Adrenal gland (tissue), 12 donors: ENCODE results near the gene SH3YL1. TPM values are rescaled to one million over a fixed set of nuclear protein-coding genes. Genes with fewer than 3 reads are reported as not detected.

Experiments
- DNase-seq, 7 donors: peaks; one replicate each; pipeline ENCODE4 v3.0.0-alpha.2; 2019 to 2020
- H3K27ac ChIP-seq, 5 donors: fragments of 200-600 bp; sonication (generic) in 4 of 5; 1 replicate in 3 of 5; 2 replicates in 2 of 5; pipeline versions ENCODE4 v1.5.1 to v1.8.0; 2016 to 2020; ENCODE audit warnings: mild to moderate bottlenecking in 1 of 5
- H3K27me3 ChIP-seq: fragments of 200-600 bp; 2 replicates; pipeline ENCODE4 v1.8.0; 2021
- H3K36me3 ChIP-seq, 2 donors: fragments of 200-600 bp; replicated peaks in 1 of 2; 1 replicate in 1 of 2; 2 replicates in 1 of 2; pipeline versions ENCODE4 v1.5.1 to v1.8.0; 2018 to 2022
- H3K4me1 ChIP-seq, 2 donors: fragments of 200-600 bp; replicated peaks in 1 of 2; 1 replicate in 1 of 2; 2 replicates in 1 of 2; pipeline versions ENCODE4 v1.5.1 to v1.8.0; 2018 to 2021
- H3K4me3 ChIP-seq, 4 donors: fragments of 200-600 bp; sonication (generic) in 3 of 4; one replicate each; pipeline ENCODE4 v1.5.1; 2016 to 2018
- H3K9me3 ChIP-seq, 3 donors: fragments of 200-600 bp; sonication (generic) in 1 of 3; replicated peaks in 1 of 3; 1 replicate in 2 of 3; 2 replicates in 1 of 3; pipeline versions ENCODE4 v1.5.1 to v1.8.0; 2016 to 2021
- POLR2A ChIP-seq, 2 donors: fragments of 450-650 bp; IDR thresholded peaks; one replicate each; pipeline ENCODE4 v1.6.1; 2017; ENCODE audit warnings: antibody characterized with exemption in 2 of 2, mild to moderate bottlenecking in 2 of 2, moderate library complexity in 1 of 2
- WGBS, 4 donors: extraction: QIAGEN DNeasy Blood & Tissue Kit in 2 of 4; methylation state at CpG; one replicate each; pipeline versions ENCODE4 v1.1.5 to v1.1.7; 2013 to 2017; 5-methylcytosine and 5-hydroxymethylcytosine counted together
- intact Hi-C, 2 donors: fragments of 100-400 bp; cut with DNase I; formaldehyde crosslinking; loops; one replicate each; pipeline versions ENCODE4 v1.14.1 to v1.15.0; 2022 to 2023
- polyA plus RNA-seq, 3 donors: library from polyadenylated mRNA; stranded (reverse); fragments of 200-250 nt in 2 of 3; fragments of 350-450 nt in 1 of 3; fragmentation: Illumina TruSeq in 1 of 3; extraction: RNeasy Lipid Tissue Mini Kit (QIAGEN cat#74804) in 1 of 3; gene quantifications; one replicate each; pipeline ENCODE4 v1.2.3, GENCODE V29; 2013 to 2014
- total RNA-seq, 9 donors: library from RNA; depleted of rRNA in 4 of 9; stranded (reverse); fragments of >200 nt in 4 of 9; fragments of 120-200 nt in 1 of 9; fragmentation: NEBNext Ultra II Directional in 1 of 9; extraction: Animal tissue kit (Norgen Biotek cat#: 25700) in 1 of 9; gene quantifications; one replicate each; pipeline versions ENCODE4 v1.1.0 to v1.2.4, GENCODE V29; 2013 to 2023
- TF ChIP-seq, protein P1 (sequence below), 6 experiments: fragments of 450-650 bp in 4 of 6; fragments of 200-600 bp in 2 of 6; sonication (generic) in 1 of 6; IDR thresholded peaks; 1 replicate in 5 of 6; 2 replicates in 1 of 6; pipeline versions ENCODE4 v1.5.1 to v1.8.0; 2016 to 2021; ENCODE audit warnings: antibody characterized with exemption in 6 of 6, mild to moderate bottlenecking in 2 of 6, moderate library complexity in 1 of 6
- donor health status: healthy with polysubstance abuse.
- donor health status: Bipolar disorder and iron deficiency.
- donor health status: DM: yes; HTN: yes; CAD: no.
- donor health status: DM: no; HTN: no; CAD: no.
- donor health status: DM: no; HTN: no; CAD: no.
- donor health status: DM: yes; HTN: yes; CAD: no.

Gene SH3YL1
- total and polyA plus RNA-seq, 12 donors: 43.6 to 108 (median 92.6) TPM

DNA sequence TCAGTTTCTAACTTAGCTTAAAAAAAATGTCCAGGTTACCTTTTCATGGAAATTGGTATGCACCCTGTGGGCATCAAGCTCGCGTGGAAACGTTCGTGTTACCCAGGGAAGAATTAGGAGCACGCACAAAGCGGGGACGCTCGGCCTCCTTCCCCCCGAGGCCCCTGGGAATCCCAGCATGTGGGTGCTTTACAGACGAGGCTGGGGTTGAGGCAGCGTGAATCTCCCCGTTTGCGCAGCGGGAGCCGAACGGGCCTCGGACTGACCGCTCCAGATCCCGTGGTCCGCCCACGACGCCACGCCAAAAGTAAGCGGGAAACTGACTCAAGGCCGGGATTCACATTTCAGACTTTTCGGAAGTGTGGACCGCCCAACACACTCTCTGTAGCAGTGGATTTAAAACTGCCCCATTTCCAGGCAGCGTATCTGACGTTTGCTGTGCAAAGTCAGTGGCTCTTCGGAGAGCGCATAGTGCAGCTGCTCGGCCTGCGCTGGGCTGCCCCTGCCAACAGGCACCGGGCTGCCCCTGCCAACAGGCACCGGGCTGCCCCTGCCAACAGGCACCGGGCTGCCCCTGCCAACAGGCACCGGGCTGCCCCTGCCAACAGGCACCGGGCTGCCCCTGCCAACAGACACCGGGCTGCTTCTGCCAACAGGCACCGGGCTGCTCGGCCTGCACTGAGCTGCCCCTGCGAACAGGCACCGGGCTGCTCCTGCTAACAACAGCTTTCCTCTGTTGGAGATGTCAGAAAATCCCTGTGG is 49.7 kb downstream of the SH3YL1 start:
- peak in 4 of 7 donors; percentile 15 to 70 (median 46) for DNase-seq
- no peak overlapping the region for H3K27ac ChIP-seq
- WGBS, 4 donors: 78 to 91% (median 85%) methylated on average over 32 to 43 of the region's 43 CpGs
- H3K9me3 ChIP-seq: peaks cover 0 to 6% (median 0%) of the 10 kb centered on the region in 3 donors
- intact Hi-C loops: no loop called here
- no peaks in the 10 kb centered on the region for H3K4me1 ChIP-seq
- H3K27me3 ChIP-seq: no peaks in the 10 kb centered on the region
- peaks cover 0 to 19% of the 10 kb centered on the region in 2 donors for H3K36me3 ChIP-seq
- TF ChIP-seq POLR2A (IDR thresholded peaks at IDR 0.05): no peak
- TF ChIP-seq, protein P1, sequence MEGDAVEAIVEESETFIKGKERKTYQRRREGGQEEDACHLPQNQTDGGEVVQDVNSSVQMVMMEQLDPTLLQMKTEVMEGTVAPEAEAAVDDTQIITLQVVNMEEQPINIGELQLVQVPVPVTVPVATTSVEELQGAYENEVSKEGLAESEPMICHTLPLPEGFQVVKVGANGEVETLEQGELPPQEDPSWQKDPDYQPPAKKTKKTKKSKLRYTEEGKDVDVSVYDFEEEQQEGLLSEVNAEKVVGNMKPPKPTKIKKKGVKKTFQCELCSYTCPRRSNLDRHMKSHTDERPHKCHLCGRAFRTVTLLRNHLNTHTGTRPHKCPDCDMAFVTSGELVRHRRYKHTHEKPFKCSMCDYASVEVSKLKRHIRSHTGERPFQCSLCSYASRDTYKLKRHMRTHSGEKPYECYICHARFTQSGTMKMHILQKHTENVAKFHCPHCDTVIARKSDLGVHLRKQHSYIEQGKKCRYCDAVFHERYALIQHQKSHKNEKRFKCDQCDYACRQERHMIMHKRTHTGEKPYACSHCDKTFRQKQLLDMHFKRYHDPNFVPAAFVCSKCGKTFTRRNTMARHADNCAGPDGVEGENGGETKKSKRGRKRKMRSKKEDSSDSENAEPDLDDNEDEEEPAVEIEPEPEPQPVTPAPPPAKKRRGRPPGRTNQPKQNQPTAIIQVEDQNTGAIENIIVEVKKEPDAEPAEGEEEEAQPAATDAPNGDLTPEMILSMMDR (IDR thresholded peaks at IDR 0.05): no peak
- no peak overlapping the region for H3K4me3 ChIP-seq

DNA sequence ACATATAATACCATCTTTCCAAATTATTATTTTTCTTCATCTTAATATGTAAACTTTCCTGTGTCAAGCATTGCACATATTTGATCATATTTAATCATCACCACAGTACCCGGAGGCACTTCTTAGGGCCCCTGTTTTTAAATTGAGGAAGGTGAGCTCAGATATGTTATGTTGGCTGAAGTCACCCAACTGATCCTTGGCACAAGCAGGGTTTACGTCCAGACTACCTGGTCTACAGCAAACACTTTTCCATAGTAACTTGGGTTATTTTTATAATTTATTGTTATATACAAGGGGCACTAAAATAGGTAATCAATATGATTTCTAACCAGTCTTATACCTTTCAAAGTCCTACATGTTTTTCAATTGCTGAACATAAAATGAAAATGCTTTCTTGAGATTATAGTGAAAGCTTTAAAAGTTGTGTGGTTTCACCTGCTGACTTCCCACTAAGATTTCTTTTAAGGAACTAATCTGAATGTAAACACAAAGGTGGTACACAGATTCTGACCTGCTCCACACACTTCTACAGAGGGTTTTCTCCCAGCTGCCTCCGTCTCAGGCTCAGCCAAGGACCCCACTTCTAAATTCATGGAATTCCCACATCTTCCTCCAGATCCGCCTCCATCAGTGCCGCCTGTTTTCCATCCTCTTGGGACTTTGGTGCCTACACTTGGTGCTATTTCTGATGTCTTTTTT is 52.2 kb downstream of the SH3YL1 start:
- 67 to 90% (median 85%) methylated on average over 5 of the region's 5 CpGs for WGBS, 4 donors

DNA sequence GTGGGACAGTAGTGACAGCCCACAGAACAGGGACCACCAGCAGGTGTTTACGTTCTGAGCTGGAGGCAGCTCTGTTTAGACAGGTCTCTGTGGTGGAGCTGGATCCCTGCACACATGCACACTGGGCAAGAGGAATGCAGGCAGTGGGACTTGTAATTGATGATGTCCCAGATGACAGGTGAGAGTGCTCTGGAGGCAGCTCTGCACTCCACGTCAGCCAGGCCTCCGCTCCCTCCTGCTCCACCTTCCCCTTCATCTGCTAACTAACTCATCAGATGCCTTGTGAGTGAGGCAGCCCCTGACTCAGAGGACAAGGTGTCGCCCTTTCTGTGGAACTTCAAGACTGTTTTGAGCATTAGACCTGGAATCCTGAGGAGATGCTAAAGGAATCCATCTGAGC is 53.2 kb downstream of the SH3YL1 start:
- H3K36me3 ChIP-seq: no peaks in the 10 kb centered on the region

More for the DNA sequence above, 52.2 kb downstream of the SH3YL1 start:
- DNase-seq: no peak
- peaks cover 0 to 6% (median 0%) of the 10 kb centered on the region in 3 donors for H3K9me3 ChIP-seq
- H3K4me1 ChIP-seq: no peaks in the 10 kb centered on the region
- no peaks in the 10 kb centered on the region for H3K27me3 ChIP-seq
- intact Hi-C loops: no loop called here
- no peak overlapping the region for H3K27ac ChIP-seq
- TF ChIP-seq, protein P1 (IDR thresholded peaks at IDR 0.05): no peak
- TF ChIP-seq POLR2A (IDR thresholded peaks at IDR 0.05): no peak
- H3K36me3 ChIP-seq: no peaks in the 10 kb centered on the region
- no peak overlapping the region for H3K4me3 ChIP-seq

DNA sequence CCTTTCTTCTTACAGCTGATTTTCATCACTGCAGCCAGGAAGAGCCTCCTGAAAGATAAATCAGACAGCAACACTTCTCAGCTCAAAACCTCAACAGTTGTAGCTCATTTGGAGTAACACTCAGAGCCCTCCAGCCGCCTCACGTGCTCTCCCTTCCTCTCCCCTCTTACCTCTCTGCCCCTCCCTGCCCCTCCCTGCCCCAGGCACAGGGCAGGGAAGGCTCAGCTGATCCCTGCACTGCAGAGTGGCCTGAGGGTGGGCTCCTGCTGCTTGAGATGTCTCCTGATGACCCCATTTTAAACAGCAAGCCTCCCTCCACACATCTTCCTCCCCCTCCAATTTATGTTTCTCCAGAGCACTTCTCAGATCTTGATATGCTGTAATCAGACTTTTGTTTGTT is 54.4 kb downstream of the SH3YL1 start:
- Histone ChIP-seq H3K27ac (no peak overlapping the region), H3K9me3 (peaks cover 0 to 6% (median 0%) of the 10 kb centered on the region in 3 donors), H3K4me1 (no peaks in the 10 kb centered on the region), H3K4me3 (no peak overlapping the region), H3K36me3 (no peaks in the 10 kb centered on the region), H3K27me3 (no peaks in the 10 kb centered on the region)
- intact Hi-C loops: no loop called here
- TF ChIP-seq, protein P1 (IDR thresholded peaks at IDR 0.05): no peak
- TF ChIP-seq POLR2A (IDR thresholded peaks at IDR 0.05): no peak
- no peak for DNase-seq
- 67 to 90% (median 70%) methylated on average over 2 of the region's 2 CpGs for WGBS, 4 donors

More for the DNA sequence above, 53.2 kb downstream of the SH3YL1 start:
- TF ChIP-seq, protein P1 (IDR thresholded peaks at IDR 0.05): no peak
- TF ChIP-seq POLR2A (IDR thresholded peaks at IDR 0.05): no peak
- Histone ChIP-seq H3K9me3 (peaks cover 0 to 6% (median 0%) of the 10 kb centered on the region in 3 donors), H3K27ac (no peak overlapping the region), H3K27me3 (no peaks in the 10 kb centered on the region), H3K4me1 (no peaks in the 10 kb centered on the region), H3K4me3 (no peak overlapping the region)
- WGBS, 4 donors: 83 to 89% (median 86%) methylated on average over 3 to 4 of the region's 4 CpGs
- no peak for DNase-seq
- intact Hi-C loops: no loop called here
